HCT116 (cell line): ENCODE results near the gene CRTC1.

Source experiments
- CTCF ChIP-seq, 3 experiments: fragments of 200-600 bp in 1 of 3; sonication (generic) in 1 of 3; IDR thresholded peaks in 2 of 3; conservative IDR thresholded peaks in 1 of 3; 2 replicates each; pipeline ENCODE4 v1.5.1; 2012 to 2017; ENCODE audit warnings: low read depth in 2 of 3, low read length in 2 of 3, antibody characterized with exemption in 1 of 3, borderline replicate concordance in 1 of 3, control low read depth in 1 of 3, mild to moderate bottlenecking in 1 of 3, mixed read lengths in 1 of 3, mixed run types in 1 of 3, moderate library complexity in 1 of 3; ENCODE audit not compliant: insufficient read depth in 1 of 3
- EGR1 ChIP-seq: IDR thresholded peaks from 2 replicates; pipeline ENCODE4 v1.6.1; 2012; ENCODE audit warnings: low read depth
- ELF1 ChIP-seq: IDR thresholded peaks from 2 replicates; pipeline ENCODE4 v1.6.1; 2012; ENCODE audit warnings: low read depth, borderline replicate concordance
- EZH2phosphoT487 ChIP-seq: fragments of 200-600 bp; IDR thresholded peaks from 2 replicates; pipeline ENCODE4 v1.6.1; 2018; ENCODE audit warnings: antibody characterized with exemption, borderline replicate concordance
- POLR2A ChIP-seq: IDR thresholded peaks from 2 replicates; pipeline ENCODE4 v1.7.0; 2011; ENCODE audit warnings: borderline replicate concordance; ENCODE audit not compliant: insufficient read depth, insufficient read length; ENCODE audit errors: extremely low read depth
- POLR2AphosphoS5 ChIP-seq: IDR thresholded peaks from 2 replicates; pipeline ENCODE4 v1.6.1; 2011; ENCODE audit warnings: mild to moderate bottlenecking, low read depth, low read length, moderate library complexity
- RAD21 ChIP-seq: IDR thresholded peaks from 2 replicates; pipeline ENCODE4 v1.6.1; 2012; ENCODE audit warnings: low read depth, mild to moderate bottlenecking
- SIN3A ChIP-seq: IDR thresholded peaks from 2 replicates; pipeline ENCODE4 v1.6.1; 2012; ENCODE audit warnings: low read depth
- SRF ChIP-seq: IDR thresholded peaks from 2 replicates; pipeline ENCODE4 v1.6.1; 2012; ENCODE audit warnings: low read depth
- TCF7L2 ChIP-seq: IDR thresholded peaks from 2 replicates; pipeline ENCODE4 v1.7.0; 2011; ENCODE audit warnings: borderline replicate concordance, inconsistent platforms; ENCODE audit not compliant: insufficient read depth, insufficient read length; ENCODE audit errors: extremely low read depth
- ZFX ChIP-seq: fragments of 450-650 bp; IDR thresholded peaks from 2 replicates; pipeline ENCODE4 v1.6.1; 2017
- TF ChIP-seq, protein P1 (sequence below): IDR thresholded peaks from 2 replicates; pipeline ENCODE4 v1.6.1; 2011; ENCODE audit warnings: mild to moderate bottlenecking, low read length, moderate library complexity; ENCODE audit not compliant: insufficient replicate concordance; ENCODE audit errors: extremely low read depth

- TF ChIP-seq CTCF (IDR thresholded peaks at IDR 0.05 in 2 of 3, conservative IDR thresholded peaks at IDR 0.05 in 1 of 3; ENCODE audit: borderline replicate concordance in 1 of 3, insufficient read depth in 1 of 3, low read depth in 2 of 3, low read length in 2 of 3) (no peak), TCF7L2 (no peak), POLR2A (no peak), EGR1 (no peak), POLR2AphosphoS5 (no peak), EZH2phosphoT487 (no peak), ELF1 (no peak), SIN3A (no peak), SRF (no peak), RAD21 (no peak), ZFX (no peak)
- TF ChIP-seq, protein P1, sequence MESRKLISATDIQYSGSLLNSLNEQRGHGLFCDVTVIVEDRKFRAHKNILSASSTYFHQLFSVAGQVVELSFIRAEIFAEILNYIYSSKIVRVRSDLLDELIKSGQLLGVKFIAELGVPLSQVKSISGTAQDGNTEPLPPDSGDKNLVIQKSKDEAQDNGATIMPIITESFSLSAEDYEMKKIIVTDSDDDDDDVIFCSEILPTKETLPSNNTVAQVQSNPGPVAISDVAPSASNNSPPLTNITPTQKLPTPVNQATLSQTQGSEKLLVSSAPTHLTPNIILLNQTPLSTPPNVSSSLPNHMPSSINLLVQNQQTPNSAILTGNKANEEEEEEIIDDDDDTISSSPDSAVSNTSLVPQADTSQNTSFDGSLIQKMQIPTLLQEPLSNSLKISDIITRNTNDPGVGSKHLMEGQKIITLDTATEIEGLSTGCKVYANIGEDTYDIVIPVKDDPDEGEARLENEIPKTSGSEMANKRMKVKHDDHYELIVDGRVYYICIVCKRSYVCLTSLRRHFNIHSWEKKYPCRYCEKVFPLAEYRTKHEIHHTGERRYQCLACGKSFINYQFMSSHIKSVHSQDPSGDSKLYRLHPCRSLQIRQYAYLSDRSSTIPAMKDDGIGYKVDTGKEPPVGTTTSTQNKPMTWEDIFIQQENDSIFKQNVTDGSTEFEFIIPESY, result no peak
These were observed 111.2 kb downstream of the CRTC1 start for GRCh38 chr19:18794692-18795091.
